HL-60 (cell line): ENCODE measurements around the gene DHRS1.

ENCODE experiments used
- DNase-seq, 2 experiments: peaks; one replicate each; pipeline ENCODE4 v3.0.0-alpha.2; 2010 to 2020; ENCODE audit warnings: low read depth in 1 of 2, low spot score in 1 of 2
- H3K27ac ChIP-seq: fragments of 250-450 bp; sonication (Bioruptor Pico); replicated peaks from 2 replicates; pipeline ENCODE4 v1.5.1; 2020; ENCODE audit warnings: mild to moderate bottlenecking, moderate library complexity
- H3K27me3 ChIP-seq: fragments of 250-450 bp; sonication (Bioruptor Pico); 2 replicates; pipeline ENCODE4 v1.5.1; 2021; ENCODE audit warnings: mild to moderate bottlenecking, moderate library complexity; ENCODE audit not compliant: insufficient read depth, poor library complexity, severe bottlenecking
- H3K4me3 ChIP-seq: replicated peaks from 2 replicates; pipeline ENCODE4 v1.5.1; 2011; ENCODE audit warnings: mild to moderate bottlenecking, control low read depth, low read length; ENCODE audit not compliant: insufficient read depth
- GABPA ChIP-seq: IDR thresholded peaks from 2 replicates; pipeline ENCODE4 v1.6.1; 2012; ENCODE audit warnings: low read depth
- POLR2AphosphoS5 ChIP-seq: IDR thresholded peaks from 2 replicates; pipeline ENCODE4 v1.6.1; 2012; ENCODE audit warnings: low read depth
- SPI1 ChIP-seq: IDR thresholded peaks from 2 replicates; pipeline ENCODE4 v1.6.1; 2012; ENCODE audit warnings: low read depth, mild to moderate bottlenecking, borderline replicate concordance
- TF ChIP-seq, protein P1 (sequence below): IDR thresholded peaks from 2 replicates; pipeline ENCODE4 v1.6.1; 2012; ENCODE audit warnings: low read depth; ENCODE audit not compliant: insufficient replicate concordance
- TF ChIP-seq, protein P2 (sequence below): IDR thresholded peaks from one replicate; pipeline ENCODE4 v1.5.1; 2011; ENCODE audit warnings: low read length, control low read depth, inconsistent platforms; ENCODE audit not compliant: insufficient read depth

Gene DHRS1

DNA sequence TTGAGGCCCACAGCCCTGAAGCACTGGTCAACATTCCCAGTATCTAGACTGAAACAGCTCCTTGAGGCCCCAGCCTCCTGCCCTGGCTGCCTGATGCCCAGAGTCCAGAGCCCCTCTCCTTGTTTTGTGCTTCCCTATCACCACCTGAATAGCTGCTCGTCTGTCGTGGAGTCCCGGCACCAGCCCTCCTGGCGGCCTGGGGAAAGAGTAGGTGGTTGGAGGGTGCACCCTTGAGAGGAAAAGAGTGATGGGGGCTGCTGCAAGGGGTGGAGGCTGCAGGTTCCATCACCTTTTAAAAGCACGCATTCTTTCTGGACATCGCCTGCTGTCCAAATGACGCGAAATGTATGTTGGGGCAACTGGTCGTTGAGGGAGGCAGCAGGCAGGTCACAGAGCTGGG lies 31.4 kb downstream of the DHRS1 start:
- TF ChIP-seq GABPA (no peak), SPI1 (no peak), POLR2AphosphoS5 (no peak)
- TF ChIP-seq, protein P1, sequence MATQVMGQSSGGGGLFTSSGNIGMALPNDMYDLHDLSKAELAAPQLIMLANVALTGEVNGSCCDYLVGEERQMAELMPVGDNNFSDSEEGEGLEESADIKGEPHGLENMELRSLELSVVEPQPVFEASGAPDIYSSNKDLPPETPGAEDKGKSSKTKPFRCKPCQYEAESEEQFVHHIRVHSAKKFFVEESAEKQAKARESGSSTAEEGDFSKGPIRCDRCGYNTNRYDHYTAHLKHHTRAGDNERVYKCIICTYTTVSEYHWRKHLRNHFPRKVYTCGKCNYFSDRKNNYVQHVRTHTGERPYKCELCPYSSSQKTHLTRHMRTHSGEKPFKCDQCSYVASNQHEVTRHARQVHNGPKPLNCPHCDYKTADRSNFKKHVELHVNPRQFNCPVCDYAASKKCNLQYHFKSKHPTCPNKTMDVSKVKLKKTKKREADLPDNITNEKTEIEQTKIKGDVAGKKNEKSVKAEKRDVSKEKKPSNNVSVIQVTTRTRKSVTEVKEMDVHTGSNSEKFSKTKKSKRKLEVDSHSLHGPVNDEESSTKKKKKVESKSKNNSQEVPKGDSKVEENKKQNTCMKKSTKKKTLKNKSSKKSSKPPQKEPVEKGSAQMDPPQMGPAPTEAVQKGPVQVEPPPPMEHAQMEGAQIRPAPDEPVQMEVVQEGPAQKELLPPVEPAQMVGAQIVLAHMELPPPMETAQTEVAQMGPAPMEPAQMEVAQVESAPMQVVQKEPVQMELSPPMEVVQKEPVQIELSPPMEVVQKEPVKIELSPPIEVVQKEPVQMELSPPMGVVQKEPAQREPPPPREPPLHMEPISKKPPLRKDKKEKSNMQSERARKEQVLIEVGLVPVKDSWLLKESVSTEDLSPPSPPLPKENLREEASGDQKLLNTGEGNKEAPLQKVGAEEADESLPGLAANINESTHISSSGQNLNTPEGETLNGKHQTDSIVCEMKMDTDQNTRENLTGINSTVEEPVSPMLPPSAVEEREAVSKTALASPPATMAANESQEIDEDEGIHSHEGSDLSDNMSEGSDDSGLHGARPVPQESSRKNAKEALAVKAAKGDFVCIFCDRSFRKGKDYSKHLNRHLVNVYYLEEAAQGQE: no peak
- TF ChIP-seq, protein P2, sequence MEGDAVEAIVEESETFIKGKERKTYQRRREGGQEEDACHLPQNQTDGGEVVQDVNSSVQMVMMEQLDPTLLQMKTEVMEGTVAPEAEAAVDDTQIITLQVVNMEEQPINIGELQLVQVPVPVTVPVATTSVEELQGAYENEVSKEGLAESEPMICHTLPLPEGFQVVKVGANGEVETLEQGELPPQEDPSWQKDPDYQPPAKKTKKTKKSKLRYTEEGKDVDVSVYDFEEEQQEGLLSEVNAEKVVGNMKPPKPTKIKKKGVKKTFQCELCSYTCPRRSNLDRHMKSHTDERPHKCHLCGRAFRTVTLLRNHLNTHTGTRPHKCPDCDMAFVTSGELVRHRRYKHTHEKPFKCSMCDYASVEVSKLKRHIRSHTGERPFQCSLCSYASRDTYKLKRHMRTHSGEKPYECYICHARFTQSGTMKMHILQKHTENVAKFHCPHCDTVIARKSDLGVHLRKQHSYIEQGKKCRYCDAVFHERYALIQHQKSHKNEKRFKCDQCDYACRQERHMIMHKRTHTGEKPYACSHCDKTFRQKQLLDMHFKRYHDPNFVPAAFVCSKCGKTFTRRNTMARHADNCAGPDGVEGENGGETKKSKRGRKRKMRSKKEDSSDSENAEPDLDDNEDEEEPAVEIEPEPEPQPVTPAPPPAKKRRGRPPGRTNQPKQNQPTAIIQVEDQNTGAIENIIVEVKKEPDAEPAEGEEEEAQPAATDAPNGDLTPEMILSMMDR: no peak
- no peak for DNase-seq
- H3K27ac ChIP-seq: no peak overlapping the region
- H3K27me3 ChIP-seq: no peaks in the 10 kb centered on the region
- H3K4me3 ChIP-seq: no peak overlapping the region

DNA sequence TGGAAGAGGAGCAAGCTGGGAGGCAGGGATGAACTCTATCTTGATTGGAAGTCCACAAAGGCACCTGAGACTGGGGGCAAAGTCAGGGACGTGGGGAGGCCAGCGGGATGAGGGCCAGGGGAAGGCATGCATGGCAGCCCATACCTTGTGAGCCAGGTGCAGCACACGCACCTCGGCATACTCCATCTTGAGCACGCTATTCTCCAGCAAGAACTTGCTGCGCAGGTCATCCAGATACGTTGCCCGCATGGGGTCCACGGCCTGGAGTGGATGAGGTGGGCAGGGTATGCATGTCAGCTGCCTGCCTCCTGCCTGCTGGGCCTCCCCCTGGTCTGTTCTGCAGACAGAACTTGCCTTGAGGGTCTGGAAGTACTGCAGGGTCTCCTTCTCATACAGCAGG lies 32.1 kb downstream of the DHRS1 start:
- H3K27ac ChIP-seq: no peak overlapping the region
- TF ChIP-seq, protein P2: no peak
- TF ChIP-seq SPI1: no peak
- TF ChIP-seq, protein P1: no peak
- no peak for TF ChIP-seq GABPA
- TF ChIP-seq POLR2AphosphoS5: no peak
- H3K4me3 ChIP-seq: no peak overlapping the region
- DNase-seq: no peak
- H3K27me3 ChIP-seq: no peaks in the 10 kb centered on the region

DNA sequence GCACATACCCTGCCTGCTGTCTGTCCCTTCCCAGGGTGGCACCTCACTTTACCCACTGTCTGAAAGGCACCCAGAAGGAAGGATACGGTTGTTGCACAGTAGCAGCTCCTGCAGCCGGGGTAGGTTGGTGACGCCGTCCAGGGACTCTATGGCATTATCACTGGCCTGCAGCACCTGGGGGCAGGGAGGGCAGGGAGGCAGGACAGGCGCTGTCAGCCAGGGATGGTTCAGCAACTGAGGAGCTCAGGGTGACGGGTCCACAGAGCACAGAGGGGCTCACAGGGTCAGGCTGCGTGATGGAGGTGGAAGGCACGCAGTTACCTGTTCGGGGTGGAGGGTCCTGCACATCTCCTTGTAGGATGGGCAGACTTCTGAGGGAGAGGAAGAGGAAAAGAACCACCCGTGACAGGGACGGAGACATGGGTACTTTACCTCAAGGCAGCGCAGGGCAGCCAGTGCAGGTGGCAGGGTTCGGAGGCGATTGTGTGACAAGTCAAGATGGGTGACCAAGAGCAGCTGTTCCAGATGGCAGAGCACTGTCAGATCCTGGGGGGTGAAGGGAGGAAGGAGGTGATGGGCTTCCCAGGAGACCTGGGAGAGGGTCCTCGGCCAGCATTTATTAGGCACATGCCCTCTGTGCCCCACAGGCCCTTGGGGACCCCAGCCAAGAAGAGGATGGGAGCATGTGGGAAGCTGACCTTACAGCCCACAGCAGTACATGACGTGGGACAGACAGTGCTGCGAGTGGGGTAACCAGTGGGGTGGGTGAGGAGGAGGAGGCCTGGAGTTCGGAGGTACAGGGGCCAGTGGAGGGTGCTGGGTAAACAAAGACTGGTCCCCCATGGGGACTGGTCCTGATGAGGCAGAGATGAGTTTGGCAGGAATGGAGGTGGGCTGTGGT lies 33.0 kb downstream of the DHRS1 start:
- no peak overlapping the region for H3K27ac ChIP-seq
- TF ChIP-seq, protein P2: no peak
- TF ChIP-seq SPI1 (no peak), POLR2AphosphoS5 (no peak)
- TF ChIP-seq, protein P1: no peak
- no peak for DNase-seq
- H3K4me3 ChIP-seq: no peak overlapping the region
- H3K27me3 ChIP-seq: no peaks in the 10 kb centered on the region
